ENCODE measurements around the gene WFIKKN2. TPM values are rescaled to one million over a fixed set of nuclear protein-coding genes. Genes with fewer than 3 reads are reported as not detected.

The WFIKKN2 gene
- total and polyA plus RNA-seq, 2 of the 8 experiments (the other 6 are each of a cell fraction or from before 2014, with no cell fraction given) = 0.07 to 0.30 TPM

- WGBS, 2 experiments (ENCODE audit: extremely low coverage in 1 of 2, insufficient coverage in 1 of 2, insufficient read length in 1 of 2, insufficient replicate concordance in 2 of 2, low coverage in 1 of 2, low lambda C conversion rate in 2 of 2, missing lambda C conversion rate in 1 of 2) = 65% methylated on average over 1 of the region's 1 CpG; no CpG with 5 or more reads in 1 of the 2 experiments
- no peak overlapping the region for H2BK120ac ChIP-seq (replicated peaks; ENCODE audit: low read depth, low read length)
- H4K91ac ChIP-seq (replicated peaks; ENCODE audit: insufficient read length, low read length) = no peak overlapping the region
- POLR2A ChIA-PET (ENCODE audit: partially characterized antibody) = interaction anchor here (1.0 kb wide), 1 partner anchor 37 kb away, joined by 4 read pairs; no protein-coding TSS in a partner anchor
- no peak overlapping the region for H2BK5ac ChIP-seq (ENCODE audit: low read depth, low read length)
- no peak overlapping the region for H2BK15ac ChIP-seq (ENCODE audit: low read length)
- no peaks in the 10 kb centered on the region; a peak in 1 of 8 replicates for H3K36me3 ChIP-seq (ENCODE audit: control insufficient read depth in 2 of 4, insufficient read depth in 4 of 4, low read length in 3 of 4)
- H3K4me1 ChIP-seq (replicated peaks in 1 of 4; ENCODE audit: control insufficient read depth in 3 of 4, insufficient read depth in 4 of 4, low read length in 3 of 4) = peaks cover 0 to 2% (median 0%) of the 10 kb centered on the region in 4 experiments; a peak in 3 of 7 replicates
- no peak overlapping the region for H3K23ac ChIP-seq (ENCODE audit: insufficient read length)
- H3K56ac ChIP-seq (replicated peaks; ENCODE audit: insufficient read length, low read depth, low read length) = no peak overlapping the region
- H4K5ac ChIP-seq (ENCODE audit: insufficient read length, low read depth, low read length) = no peak overlapping the region
- FAIRE-seq (no peak), DNase-seq (ENCODE audit: low read depth in 1 of 2, low spot score in 2 of 2) (no peak)
- H3K79me1 ChIP-seq (ENCODE audit: low read depth, low read length) = no peaks in the 10 kb centered on the region
- H3K9me3 ChIP-seq (ENCODE audit: insufficient read depth in 2 of 2, low read depth in 1 of 2, low read length in 1 of 2) = no peaks in the 10 kb centered on the region
- no peak overlapping the region for H3K9ac ChIP-seq (replicated peaks in 1 of 4; ENCODE audit: extremely low read depth in 1 of 4, low read depth in 3 of 4, low read length in 3 of 4)
- peaks cover 4% of the 10 kb centered on the region; the same call in 1 of the 2 replicates for H3K23me2 ChIP-seq (ENCODE audit: low read depth, low read length)
- no peak overlapping the region for H2BK12ac ChIP-seq (ENCODE audit: low read depth, low read length)
- peaks cover 0 to 18% of the 10 kb centered on the region in 2 experiments; a peak in 3 of 4 replicates for H3K79me2 ChIP-seq (ENCODE audit: control insufficient read depth in 1 of 2, insufficient read depth in 2 of 2, low read length in 2 of 2)
- H3K14ac ChIP-seq (ENCODE audit: insufficient read length) = no peak overlapping the region
- H3K18ac ChIP-seq (ENCODE audit: extremely low read depth, low read length) = no peak overlapping the region
- no peak overlapping the region for H2BK20ac ChIP-seq (ENCODE audit: low read length)
- H4K8ac ChIP-seq (ENCODE audit: extremely low read depth, insufficient read depth, low read length) = no peak overlapping the region
- TF ChIP-seq BACH1 (IDR thresholded peaks at IDR 0.05; ENCODE audit: low read length) (no peak), USF2 (IDR thresholded peaks at IDR 0.05; ENCODE audit: low read length) (no peak), SIX5 (IDR thresholded peaks at IDR 0.05; ENCODE audit: low read depth, low read length) (no peak), CHD2 (IDR thresholded peaks at IDR 0.05; ENCODE audit: low read length) (no peak), CTCF (IDR thresholded peaks at IDR 0.05; ENCODE audit: control extremely low read depth in 1 of 3, insufficient read depth in 1 of 3, low read depth in 1 of 3, low read length in 3 of 3) (no peak), KDM1A (IDR thresholded peaks at IDR 0.05; ENCODE audit: borderline replicate concordance, low read length) (no peak), CBX8 (IDR thresholded peaks at IDR 0.05; ENCODE audit: borderline replicate concordance, low read depth, low read length) (no peak), TAF1 (IDR thresholded peaks at IDR 0.05; ENCODE audit: low read depth, low read length) (no peak), POLR2AphosphoS5 (IDR thresholded peaks at IDR 0.05; ENCODE audit: low read depth, low read length) (no peak), EZH2 (IDR thresholded peaks at IDR 0.05; ENCODE audit: low read depth, low read length, severe bottlenecking) (no peak), CEBPB (IDR thresholded peaks at IDR 0.05; ENCODE audit: low read depth, low read length) (no peak)
- CTCF ChIA-PET (ENCODE audit: partially characterized antibody) = interaction anchor here (0.9 to 4.0 kb wide), 2 partner anchors 16 to 80 kb away, joined by 3 to 9 read pairs; no protein-coding TSS in a partner anchor
- peak overlapping the region in 3 of 4 experiments; percentile 81 to 99 (median 87); a peak in 2 of 8 replicates for H3K4me3 ChIP-seq (ENCODE audit: extremely low read depth in 1 of 4, insufficient read depth in 2 of 4, low read depth in 3 of 4, low read length in 4 of 4)
- no peak overlapping the region for H3K27ac ChIP-seq (ENCODE audit: low read depth, low read length)
- H4K20me1 ChIP-seq (replicated peaks in 1 of 2; ENCODE audit: control insufficient read depth in 1 of 2, insufficient read depth in 2 of 2, low read length in 2 of 2) = peaks cover 2 to 4% of the 10 kb centered on the region in 2 experiments
- H3K4ac ChIP-seq (replicated peaks; ENCODE audit: insufficient read length, low read depth, low read length) = no peak overlapping the region
- H3K27me3 ChIP-seq (replicated peaks in 1 of 4; ENCODE audit: control insufficient read depth in 3 of 4, extremely low read depth in 1 of 4, insufficient read depth in 3 of 4, low read length in 3 of 4) = no peaks in the 10 kb centered on the region
- peak overlapping the region; percentile 83 to 97 for H3K4me2 ChIP-seq (ENCODE audit: insufficient read depth in 1 of 2, low read depth in 2 of 2, low read length in 2 of 2)
- H2AFZ ChIP-seq (ENCODE audit: low read length) = no peak overlapping the region
- H2AK5ac ChIP-seq (ENCODE audit: low read depth, low read length) = no peak overlapping the region
Measured at GRCh38 chr17:50868602-50869001, 33.2 kb downstream of the WFIKKN2 start.

Data from H1 (cell line).